Measurements from ENCODE around the gene TEKT2. TPM values are rescaled to one million over a fixed set of nuclear protein-coding genes. Genes with fewer than 3 reads are reported as not detected.
A peak's percentile ranks its signal among the peaks of the same experiment; 100 is the strongest.

Gene TEKT2
- total and polyA plus RNA-seq, 2 donors (not counting 3 experiments of a cell fraction or from before 2014, with no cell fraction given): 0.38 to 0.61 TPM

DNA sequence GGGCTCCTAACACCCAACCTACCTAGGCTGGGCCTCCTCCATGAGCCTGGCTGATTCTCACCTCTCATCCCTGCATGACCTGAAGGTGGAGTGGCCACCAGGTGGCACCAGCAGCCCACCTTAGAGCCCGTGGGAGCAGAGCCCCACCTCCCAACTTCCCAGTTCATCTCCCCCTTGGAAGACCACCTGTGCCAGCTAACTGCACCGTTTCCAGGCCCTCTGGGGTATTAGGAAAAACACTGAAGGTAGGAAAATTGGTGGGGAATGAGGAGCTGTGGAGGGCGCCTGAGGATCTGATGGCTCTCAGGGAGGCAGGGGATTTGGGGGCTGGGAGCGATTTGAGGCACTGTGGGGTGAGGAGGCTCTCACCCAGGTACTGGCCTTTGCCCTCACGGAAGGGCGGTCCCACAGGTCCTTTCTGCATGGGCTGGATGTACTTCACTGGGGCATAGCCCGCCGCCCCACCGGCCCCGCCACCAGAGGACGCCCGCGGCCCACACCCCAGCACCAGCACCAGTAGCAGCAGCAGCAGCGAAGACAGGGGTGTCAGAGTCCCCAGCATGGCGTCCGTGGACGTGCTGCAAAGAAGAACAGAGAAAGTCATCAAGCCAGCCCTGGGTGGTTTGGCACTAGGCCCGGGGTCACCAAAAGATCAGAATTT is 15.9 kb downstream of the TEKT2 start:
- Histone ChIP-seq H3K36me3 (ENCODE audit: control insufficient read depth in 2 of 2, extremely low read depth in 1 of 2, insufficient read depth in 2 of 2, low read length in 2 of 2) (peaks cover 2% of the 10 kb centered on the region in 2 experiments), H3K27ac (ENCODE audit: insufficient read depth, low read depth, low read length) (no peak overlapping the region), H2AFZ (ENCODE audit: low read depth, low read length) (peak overlapping the region; percentile 19), H3K9me3 (replicated peaks; ENCODE audit: control insufficient read depth, insufficient read depth, low read length) (no peaks in the 10 kb centered on the region), H3K9ac (replicated peaks; ENCODE audit: extremely low read depth, insufficient read depth, low read length) (no peak overlapping the region), H3K4me1 (ENCODE audit: control insufficient read depth, extremely low read depth, insufficient read depth, low read length) (no peaks in the 10 kb centered on the region), H4K20me1 (replicated peaks; ENCODE audit: control insufficient read depth, extremely low read depth, insufficient read depth, low read length) (no peaks in the 10 kb centered on the region), H3K27me3 (ENCODE audit: control insufficient read depth in 2 of 2, insufficient read depth in 2 of 2, low read length in 2 of 2) (no peaks in the 10 kb centered on the region), H3K9me1 (replicated peaks; ENCODE audit: control insufficient read depth, extremely low read depth, insufficient read depth, low read length) (no peaks in the 10 kb centered on the region), H3K4me2 (ENCODE audit: insufficient read depth, low read length) (no peak overlapping the region), H3K79me2 (ENCODE audit: control insufficient read depth, insufficient read depth, low read length) (no peaks in the 10 kb centered on the region), H3K4me3 (replicated peaks in 1 of 3; ENCODE audit: insufficient read depth in 1 of 3, low read depth in 1 of 3, low read length in 3 of 3) (no peak overlapping the region)
- FAIRE-seq: peak; percentile 88
- TF ChIP-seq FOS (IDR thresholded peaks at IDR 0.05; ENCODE audit: borderline replicate concordance, insufficient read depth, low read length) (no peak), POLR2A (IDR thresholded peaks at IDR 0.05; ENCODE audit: low read depth, low read length) (no peak), MYC (IDR thresholded peaks at IDR 0.05; ENCODE audit: low read depth, low read length) (no peak), GATA2 (IDR thresholded peaks at IDR 0.05; ENCODE audit: insufficient read depth, insufficient read length, low read depth, low read length) (no peak), POLR2AphosphoS5 (IDR thresholded peaks at IDR 0.05; ENCODE audit: insufficient read depth, low read depth, low read length) (no peak), EZH2 (IDR thresholded peaks at IDR 0.05; ENCODE audit: borderline replicate concordance, low read depth, low read length, severe bottlenecking) (no peak)
- TF ChIP-seq, protein P1, sequence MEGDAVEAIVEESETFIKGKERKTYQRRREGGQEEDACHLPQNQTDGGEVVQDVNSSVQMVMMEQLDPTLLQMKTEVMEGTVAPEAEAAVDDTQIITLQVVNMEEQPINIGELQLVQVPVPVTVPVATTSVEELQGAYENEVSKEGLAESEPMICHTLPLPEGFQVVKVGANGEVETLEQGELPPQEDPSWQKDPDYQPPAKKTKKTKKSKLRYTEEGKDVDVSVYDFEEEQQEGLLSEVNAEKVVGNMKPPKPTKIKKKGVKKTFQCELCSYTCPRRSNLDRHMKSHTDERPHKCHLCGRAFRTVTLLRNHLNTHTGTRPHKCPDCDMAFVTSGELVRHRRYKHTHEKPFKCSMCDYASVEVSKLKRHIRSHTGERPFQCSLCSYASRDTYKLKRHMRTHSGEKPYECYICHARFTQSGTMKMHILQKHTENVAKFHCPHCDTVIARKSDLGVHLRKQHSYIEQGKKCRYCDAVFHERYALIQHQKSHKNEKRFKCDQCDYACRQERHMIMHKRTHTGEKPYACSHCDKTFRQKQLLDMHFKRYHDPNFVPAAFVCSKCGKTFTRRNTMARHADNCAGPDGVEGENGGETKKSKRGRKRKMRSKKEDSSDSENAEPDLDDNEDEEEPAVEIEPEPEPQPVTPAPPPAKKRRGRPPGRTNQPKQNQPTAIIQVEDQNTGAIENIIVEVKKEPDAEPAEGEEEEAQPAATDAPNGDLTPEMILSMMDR (IDR thresholded peaks at IDR 0.05; ENCODE audit: extremely low read depth in 1 of 2, insufficient read depth in 1 of 2, low read depth in 1 of 2, low read length in 2 of 2): peak; percentile 84
- BruUV-seq (replicated peaks): no TSS peak
- CTCF ChIA-PET: interaction anchor here (0.6 to 13.8 kb wide), 9 partner anchors 20 to 269 kb away, joined by 3 to 233 read pairs (median 4); partner anchors contain the start of gene TRAPPC3
- POLR2A ChIA-PET: no interaction called here
- dilution Hi-C loops (cut with MboI; ENCODE audit: extremely low pct_ligation_motif_present, low sequenced_read_pairs): no loop called here
- intact Hi-C loops (cut with micrococcal nuclease): loop anchor here (1.0 kb wide), 6 partner anchors 34 to 321 kb away; partner anchors contain the start of gene TRAPPC3
- DNase-seq (ENCODE audit: low read depth, low spot score): peak; percentile 65
